Measurements from ENCODE around the gene OCLN. TPM values are rescaled to one million over a fixed set of nuclear protein-coding genes. Genes with fewer than 3 reads are reported as not detected.

OCLN gene
- polyA plus RNA-seq, 1 donor from 2014 or later, result 6.5 TPM

DNA sequence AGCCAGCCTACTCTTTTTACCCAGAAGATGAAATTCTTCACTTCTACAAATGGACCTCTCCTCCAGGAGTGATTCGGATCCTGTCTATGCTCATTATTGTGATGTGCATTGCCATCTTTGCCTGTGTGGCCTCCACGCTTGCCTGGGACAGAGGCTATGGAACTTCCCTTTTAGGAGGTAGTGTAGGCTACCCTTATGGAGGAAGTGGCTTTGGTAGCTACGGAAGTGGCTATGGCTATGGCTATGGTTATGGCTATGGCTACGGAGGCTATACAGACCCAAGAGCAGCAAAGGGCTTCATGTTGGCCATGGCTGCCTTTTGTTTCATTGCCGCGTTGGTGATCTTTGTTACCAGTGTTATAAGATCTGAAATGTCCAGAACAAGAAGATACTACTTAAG, 16.6 kb downstream of the OCLN start:
- Histone ChIP-seq H3K36me3 (ENCODE audit: insufficient read depth, low read length) (no peaks in the 10 kb centered on the region), H3F3A (ENCODE audit: insufficient read depth, low read length, poor library complexity, severe bottlenecking) (no peaks in the 10 kb centered on the region), H3K4me3 (ENCODE audit: low read length) (no peak overlapping the region), H3K79me2 (replicated peaks; ENCODE audit: insufficient read depth, low read length) (no peaks in the 10 kb centered on the region), H3K27ac (ENCODE audit: low read length) (no peak overlapping the region), H4K20me1 (ENCODE audit: insufficient read depth) (no peaks in the 10 kb centered on the region), H3K9ac (ENCODE audit: low read length) (no peak overlapping the region), H3K27me3 (ENCODE audit: insufficient read depth, low read depth, low read length) (no peaks in the 10 kb centered on the region), H3K9me3 (ENCODE audit: low read length) (no peaks in the 10 kb centered on the region), H2AFZ (ENCODE audit: low read depth, low read length) (no peak overlapping the region), H3K9me2 (ENCODE audit: insufficient read depth, low read length) (no peaks in the 10 kb centered on the region), H3K4me2 (ENCODE audit: low read length) (no peak overlapping the region)
- TF ChIP-seq RAD21 (conservative IDR thresholded peaks at IDR 0.05), result no peak
- TF ChIP-seq REST (IDR thresholded peaks at IDR 0.05; ENCODE audit: borderline replicate concordance), result no peak
- TF ChIP-seq TAF1 (IDR thresholded peaks at IDR 0.05; ENCODE audit: low read depth), result no peak
- no peak for TF ChIP-seq POLR2AphosphoS5 (IDR thresholded peaks at IDR 0.05)
- no peak for TF ChIP-seq CTCF (IDR thresholded peaks at IDR 0.05; ENCODE audit: poor library complexity, severe bottlenecking)

GRCh38 chr5:69510694-69511093, 18.1 kb downstream of the OCLN start:
- no peaks in the 10 kb centered on the region for H3K9me3 ChIP-seq (ENCODE audit: low read length)
- H3K27ac ChIP-seq (ENCODE audit: low read length), result no peak overlapping the region
- H3K79me2 ChIP-seq (replicated peaks; ENCODE audit: insufficient read depth, low read length), result no peaks in the 10 kb centered on the region
- no peaks in the 10 kb centered on the region for H3F3A ChIP-seq (ENCODE audit: insufficient read depth, low read length, poor library complexity, severe bottlenecking)
- H2AFZ ChIP-seq (ENCODE audit: low read depth, low read length), result no peak overlapping the region
- no peaks in the 10 kb centered on the region for H3K9me2 ChIP-seq (ENCODE audit: insufficient read depth, low read length)
- H3K36me3 ChIP-seq (ENCODE audit: insufficient read depth, low read length), result no peaks in the 10 kb centered on the region
- no peak for TF ChIP-seq REST (IDR thresholded peaks at IDR 0.05; ENCODE audit: borderline replicate concordance)
- no peak for TF ChIP-seq POLR2AphosphoS5 (IDR thresholded peaks at IDR 0.05)
- no peak for TF ChIP-seq CTCF (IDR thresholded peaks at IDR 0.05; ENCODE audit: poor library complexity, severe bottlenecking)
- no peak for TF ChIP-seq EZH2 (IDR thresholded peaks at IDR 0.05; ENCODE audit: borderline replicate concordance, insufficient read depth, low read length, poor library complexity, severe bottlenecking)
- TF ChIP-seq RAD21 (conservative IDR thresholded peaks at IDR 0.05), result no peak
- no peak for TF ChIP-seq EP300 (conservative IDR thresholded peaks at IDR 0.05; ENCODE audit: poor library complexity, severe bottlenecking)
- no peak overlapping the region for H3K9ac ChIP-seq (ENCODE audit: low read length)
- H3K27me3 ChIP-seq (ENCODE audit: insufficient read depth, low read depth, low read length), result no peaks in the 10 kb centered on the region
- H4K20me1 ChIP-seq (ENCODE audit: insufficient read depth), result no peaks in the 10 kb centered on the region
- no peak overlapping the region for H3K4me3 ChIP-seq (ENCODE audit: low read length)
- no peak overlapping the region for H3K4me2 ChIP-seq (ENCODE audit: low read length)

Measured in neural cell (in vitro differentiated cells).